C4-2B (cell line): Measurements from ENCODE around the gene ID2.

Experiments
- CTCF ChIP-seq: fragments of 450-650 bp; conservative IDR thresholded peaks from 2 replicates; pipeline ENCODE4 v1.5.1; 2017; ENCODE audit warnings: mild to moderate bottlenecking
- ZFX ChIP-seq: fragments of 450-650 bp; IDR thresholded peaks from 2 replicates; pipeline ENCODE4 v1.6.1; 2017

GRCh38 chr2:8634466-8635172, 47.2 kb upstream of the ID2 start:
- no peak for TF ChIP-seq CTCF
- no peak for TF ChIP-seq ZFX
